Lower leg skin (tissue), 3 donors: Measurements from ENCODE around the gene CNOT4.

Experiments used
- CTCF ChIP-seq, 3 donors: fragments of 450-650 bp; IDR thresholded peaks; one replicate each; pipeline ENCODE4 v1.5.1; 2016; ENCODE audit warnings: antibody characterized with exemption in 3 of 3, mild to moderate bottlenecking in 3 of 3, moderate library complexity in 2 of 3
- POLR2A ChIP-seq, 2 donors: fragments of 450-650 bp; IDR thresholded peaks; one replicate each; pipeline ENCODE4 v1.6.1; 2016 to 2017; ENCODE audit warnings: antibody characterized with exemption in 2 of 2, mild to moderate bottlenecking in 1 of 2, moderate library complexity in 1 of 2

GRCh38 chr7:135501402-135501801, 8.5 kb downstream of the CNOT4 start:
- no peak for TF ChIP-seq POLR2A (IDR thresholded peaks at IDR 0.05)
- no peak for TF ChIP-seq CTCF (IDR thresholded peaks at IDR 0.05)
